Stimulated activated CD8-positive, alpha-beta memory T cell treated with anti-CD3 and anti-CD28 coated beads, Interleukin-2, amount 100 ng/mL, for 48 hours (primary cell): ENCODE data around the gene POLR3A.

Experiments
- DNase-seq, 2 donors: peaks; one replicate each; pipeline ENCODE4 v3.0.0-alpha.2; 2020; ENCODE audit warnings: low read depth in 2 of 2

The POLR3A gene

DNA sequence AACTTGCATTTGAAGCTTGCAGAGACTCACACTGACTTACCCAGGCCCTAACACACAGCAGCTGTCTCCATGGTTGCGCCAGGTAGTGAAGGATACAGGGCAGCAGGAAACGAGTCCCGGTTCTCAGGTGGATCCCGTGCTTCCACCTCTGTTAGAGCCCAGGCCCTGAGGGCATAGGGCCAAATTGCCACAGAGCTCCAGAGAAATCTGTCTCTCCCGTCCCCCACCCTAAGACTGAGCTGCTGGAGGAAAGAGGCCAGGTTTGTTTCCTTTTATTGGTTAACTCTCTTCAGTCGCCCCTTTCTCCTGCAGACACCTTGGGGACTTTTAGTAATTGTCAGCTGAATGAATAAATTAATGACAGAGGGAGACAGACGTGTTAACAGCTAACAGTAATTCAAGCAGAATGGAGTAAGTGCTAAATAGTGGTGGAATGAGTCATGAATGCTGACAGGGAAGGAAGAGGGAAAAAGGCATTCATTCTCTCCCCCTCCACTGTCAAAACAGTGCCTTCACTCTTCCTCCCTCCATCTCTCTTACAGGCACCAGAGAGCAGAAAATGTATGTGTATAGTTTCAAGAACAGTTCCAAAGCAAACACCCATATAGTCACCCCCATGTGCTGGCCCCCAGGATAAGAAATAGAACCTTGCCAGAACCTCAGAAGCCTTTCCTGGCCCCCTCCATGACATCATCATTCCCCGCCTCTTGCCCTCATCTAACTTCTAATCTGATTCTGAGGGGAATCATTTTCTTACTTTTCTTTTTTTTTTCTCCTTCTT, 86.0 kb downstream of the POLR3A start:
- no peak for DNase-seq

DNA sequence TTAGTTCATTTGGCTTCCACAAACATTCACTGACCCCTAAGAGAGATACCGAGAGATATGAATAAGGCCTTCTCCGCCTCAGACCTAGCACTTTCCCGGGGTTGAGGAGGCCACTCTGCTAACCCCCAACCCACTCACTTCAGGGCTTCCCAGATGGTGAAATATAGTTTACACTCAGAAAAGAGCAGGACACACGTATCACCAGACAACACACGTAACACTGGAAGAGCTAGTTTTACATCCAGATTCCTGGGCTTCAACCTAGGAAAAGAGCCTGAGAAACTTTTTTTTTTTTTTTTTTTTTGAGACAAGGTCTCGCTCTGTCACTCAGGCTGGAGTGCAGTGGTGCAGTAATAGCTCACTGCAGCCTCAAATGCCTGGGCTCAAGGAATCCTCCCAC, 87.5 kb downstream of the POLR3A start:
- DNase-seq = no peak

DNA sequence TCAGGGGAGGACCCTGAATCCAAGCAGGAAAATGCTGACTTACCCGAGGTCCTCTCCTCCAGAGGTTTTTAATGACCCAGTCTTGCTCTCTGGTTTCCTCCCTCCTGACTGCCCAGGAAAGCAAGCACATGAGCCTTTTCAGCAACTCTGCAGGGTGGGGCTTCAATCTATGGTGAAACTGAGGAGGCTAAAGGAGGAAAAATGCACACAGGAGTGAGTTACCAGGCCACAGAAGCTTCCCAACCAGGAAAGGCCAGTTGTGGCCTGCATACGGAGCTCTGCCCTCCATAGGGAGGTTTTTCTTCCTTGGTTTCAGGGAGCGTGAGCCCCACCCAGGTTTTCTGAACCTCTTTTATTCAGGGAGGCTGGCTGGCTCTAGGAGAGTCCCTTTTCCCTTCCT, 88.7 kb downstream of the POLR3A start:
- DNase-seq = no peak

DNA sequence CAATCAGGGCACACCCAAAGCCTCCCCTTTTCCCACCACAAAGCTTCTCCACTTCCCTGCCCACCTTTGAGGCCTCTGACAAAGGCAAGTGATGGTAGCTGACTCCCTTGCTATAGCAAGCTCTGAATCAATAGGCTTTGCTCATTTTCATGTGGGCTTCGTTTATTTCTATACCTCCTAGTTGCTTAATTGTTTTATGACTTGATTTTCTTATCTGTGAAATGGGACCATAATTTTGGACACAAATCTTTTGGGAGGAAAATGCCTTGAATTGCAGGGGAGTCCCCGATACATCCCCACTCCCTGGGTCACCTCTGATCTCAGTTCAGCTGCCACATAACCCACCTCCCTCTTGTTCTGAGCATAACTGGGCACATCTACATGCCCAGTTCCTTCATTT, 89.1 kb downstream of the POLR3A start:
- no peak for DNase-seq

DNA sequence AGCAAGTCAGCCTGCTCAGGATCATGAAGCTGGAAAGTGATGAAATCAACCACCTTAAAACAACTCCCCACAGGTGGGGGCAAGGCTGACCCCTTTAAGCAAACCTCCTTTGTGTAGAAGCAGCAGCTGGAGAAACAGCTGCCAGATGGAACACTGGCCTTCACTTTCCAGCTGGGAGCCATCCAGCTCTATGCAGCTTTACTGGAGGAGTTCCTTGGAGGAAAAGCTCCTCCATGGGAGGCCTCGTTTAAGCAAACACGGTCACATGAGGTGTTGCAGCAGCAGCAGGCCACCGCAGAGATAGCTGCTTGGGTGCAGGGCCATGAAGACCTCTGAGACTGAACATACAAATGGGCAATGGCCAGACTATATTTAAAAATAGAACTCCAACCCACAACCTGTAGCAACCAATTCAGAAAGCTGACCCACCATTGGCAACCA, 89.7 kb downstream of the POLR3A start:
- DNase-seq = no peak

DNA sequence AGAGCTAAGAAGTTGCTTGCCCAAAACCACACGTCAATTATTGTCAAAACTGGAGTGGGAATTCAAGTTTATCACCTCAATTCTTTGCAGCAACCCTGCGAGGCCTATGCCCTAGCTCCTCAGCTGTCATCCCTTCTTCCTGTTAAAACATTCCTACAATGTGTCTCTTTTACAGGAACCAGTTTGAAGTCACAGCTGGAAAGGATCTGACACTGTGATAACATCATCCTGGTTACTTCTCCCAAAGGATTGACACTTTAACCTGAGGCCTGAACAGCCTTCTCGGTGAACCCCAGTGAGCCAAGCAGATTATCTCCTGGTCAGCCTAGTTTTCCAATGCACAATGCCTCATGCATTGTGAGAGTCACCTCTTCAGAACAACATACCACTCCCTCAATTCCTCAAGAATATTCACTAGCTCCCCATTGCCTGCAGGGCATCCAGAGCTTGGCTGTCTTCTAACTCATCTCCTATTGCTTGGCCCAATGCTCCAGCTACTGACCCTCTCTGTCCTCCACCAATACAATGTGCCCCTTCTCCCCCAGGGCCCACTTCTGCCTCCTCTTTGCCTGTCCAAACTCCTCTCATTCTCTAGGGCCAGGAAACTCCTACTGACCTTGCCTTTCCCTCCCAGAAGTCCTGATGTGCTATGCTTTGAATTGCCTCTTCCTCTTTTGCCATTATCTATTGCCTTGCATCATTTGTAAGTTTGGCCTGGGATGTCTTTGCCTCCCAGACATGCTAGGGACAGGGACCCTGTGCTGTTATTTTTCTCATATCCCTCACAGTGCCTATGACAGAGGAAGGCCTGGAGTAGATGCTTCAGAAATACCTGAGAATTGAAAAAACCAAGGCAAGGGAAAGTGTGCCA, 92.4 kb downstream of the POLR3A start:
- no peak for DNase-seq

DNA sequence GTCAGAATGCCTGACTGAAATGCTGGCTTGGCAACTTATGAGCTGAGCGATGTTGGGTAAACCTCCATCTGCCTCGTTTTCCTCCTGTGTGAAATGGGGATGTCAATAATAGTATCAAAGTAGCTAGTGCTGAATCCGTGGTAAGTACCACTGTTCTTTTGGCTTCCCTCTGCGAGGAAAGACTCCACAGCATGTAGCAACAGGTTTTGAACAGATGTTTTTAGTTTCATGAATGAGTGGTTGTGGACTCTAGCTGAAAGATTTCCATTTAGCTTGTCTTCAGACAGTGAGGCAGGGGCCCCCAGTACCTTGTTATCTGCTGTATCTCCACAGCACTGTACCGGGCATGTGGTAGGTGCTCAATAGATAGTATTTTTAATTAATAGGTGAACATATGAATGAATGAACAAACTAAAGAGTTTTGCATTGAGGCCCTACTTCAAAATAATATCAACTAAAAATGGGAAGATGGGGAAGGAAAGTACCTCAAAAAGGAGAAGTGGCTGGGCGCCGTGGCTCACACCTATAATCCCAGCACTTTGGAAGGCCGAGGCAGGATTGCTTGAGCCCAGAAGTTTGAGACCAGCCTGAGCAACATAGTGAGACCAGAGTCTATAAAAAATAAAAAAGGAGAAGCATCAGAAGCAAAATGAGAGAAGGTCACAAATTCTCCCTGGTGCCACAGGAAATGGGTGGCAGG, 97.1 kb downstream of the POLR3A start:
- DNase-seq = no peak

DNA sequence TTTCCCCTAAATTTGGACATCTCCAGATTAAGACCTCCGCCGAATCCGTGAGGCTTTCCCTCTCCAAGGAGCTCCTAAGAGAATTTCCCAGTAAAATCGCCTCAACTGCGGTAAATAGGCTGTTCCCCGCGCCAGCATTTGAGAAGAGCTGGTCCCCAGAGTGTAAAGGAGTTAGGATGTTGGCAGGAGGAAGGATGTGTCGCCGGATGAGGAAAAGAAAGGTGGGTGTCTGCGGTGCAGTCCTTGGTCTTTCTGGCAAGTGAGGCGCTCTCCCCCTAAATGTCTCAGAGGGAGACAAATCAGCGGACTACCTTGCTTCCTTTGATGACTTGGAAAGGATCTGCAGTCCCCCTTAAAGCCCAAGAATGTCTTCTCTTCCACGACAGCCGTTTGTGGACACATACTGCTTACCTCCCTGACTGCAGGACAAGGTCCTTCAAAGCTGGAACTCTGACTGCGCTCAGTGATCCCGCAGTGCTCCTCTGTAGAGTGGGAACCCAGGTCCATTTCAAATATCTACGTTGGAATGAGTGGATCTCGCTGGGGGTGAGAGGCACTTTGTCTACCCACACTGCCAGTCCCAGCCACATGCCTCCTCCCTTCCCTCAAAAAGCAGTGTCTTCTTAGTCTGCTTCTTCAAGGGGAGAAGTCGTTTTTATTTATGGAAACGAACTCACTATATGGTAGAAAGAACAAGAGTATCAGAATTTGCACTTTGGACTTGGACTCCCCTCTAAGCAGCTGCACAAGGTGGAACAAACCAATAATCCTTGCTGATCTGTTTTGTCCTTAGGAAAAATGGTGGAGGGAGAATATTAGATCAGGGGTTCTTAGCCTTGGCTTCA, 101.7 kb downstream of the POLR3A start:
- no peak for DNase-seq

DNA sequence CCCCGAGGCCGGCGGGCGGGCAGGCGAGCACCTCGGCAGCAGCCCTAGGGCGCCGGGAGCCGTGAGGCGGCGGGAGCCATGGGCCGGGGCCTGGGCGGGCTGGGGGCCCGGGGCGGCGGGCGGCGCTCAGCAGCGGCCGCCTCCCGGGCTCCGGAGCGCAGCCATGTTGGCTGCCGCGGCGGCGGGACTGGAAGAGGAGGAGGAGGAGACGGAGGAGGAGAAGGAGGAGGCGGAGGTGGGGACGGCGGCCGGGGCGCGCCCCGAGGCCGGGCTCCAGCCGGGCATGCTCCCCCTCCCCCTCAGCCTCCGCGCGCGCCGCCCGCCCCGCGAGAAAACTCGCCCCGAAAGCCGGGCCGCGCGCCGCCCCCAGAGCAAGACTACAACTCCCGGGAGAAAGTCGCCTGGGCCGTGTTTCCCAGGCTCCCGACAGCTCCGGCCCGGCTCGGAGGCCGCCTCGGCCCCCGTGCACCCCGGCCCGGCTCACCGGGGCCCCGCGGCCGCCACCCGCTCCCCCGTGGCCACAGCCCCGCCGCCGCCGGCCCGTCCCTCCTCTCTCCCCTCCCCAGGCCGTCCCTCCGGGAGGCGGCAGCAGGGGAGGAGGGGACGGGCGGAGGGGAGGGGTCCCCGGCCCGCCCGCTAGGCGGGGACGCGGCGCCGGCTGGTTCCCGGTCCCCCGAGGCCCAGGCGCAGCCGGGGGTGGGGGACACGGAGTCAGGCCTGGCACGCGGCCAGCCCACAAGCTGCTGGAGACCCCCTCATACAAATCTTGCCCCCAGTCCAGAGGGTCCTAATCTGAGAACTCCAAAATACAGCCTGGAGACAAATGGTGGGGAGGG, 102.5 kb downstream of the POLR3A start, which contains the start of gene DLG5:
DLG5 (minus strand) TSS at position 190 of the 836 bp plus-strand sequence. CDS start 235 bp downstream, outside the sequence.
- peak in 1 of 2 donors; percentile 14 for DNase-seq

DNA sequence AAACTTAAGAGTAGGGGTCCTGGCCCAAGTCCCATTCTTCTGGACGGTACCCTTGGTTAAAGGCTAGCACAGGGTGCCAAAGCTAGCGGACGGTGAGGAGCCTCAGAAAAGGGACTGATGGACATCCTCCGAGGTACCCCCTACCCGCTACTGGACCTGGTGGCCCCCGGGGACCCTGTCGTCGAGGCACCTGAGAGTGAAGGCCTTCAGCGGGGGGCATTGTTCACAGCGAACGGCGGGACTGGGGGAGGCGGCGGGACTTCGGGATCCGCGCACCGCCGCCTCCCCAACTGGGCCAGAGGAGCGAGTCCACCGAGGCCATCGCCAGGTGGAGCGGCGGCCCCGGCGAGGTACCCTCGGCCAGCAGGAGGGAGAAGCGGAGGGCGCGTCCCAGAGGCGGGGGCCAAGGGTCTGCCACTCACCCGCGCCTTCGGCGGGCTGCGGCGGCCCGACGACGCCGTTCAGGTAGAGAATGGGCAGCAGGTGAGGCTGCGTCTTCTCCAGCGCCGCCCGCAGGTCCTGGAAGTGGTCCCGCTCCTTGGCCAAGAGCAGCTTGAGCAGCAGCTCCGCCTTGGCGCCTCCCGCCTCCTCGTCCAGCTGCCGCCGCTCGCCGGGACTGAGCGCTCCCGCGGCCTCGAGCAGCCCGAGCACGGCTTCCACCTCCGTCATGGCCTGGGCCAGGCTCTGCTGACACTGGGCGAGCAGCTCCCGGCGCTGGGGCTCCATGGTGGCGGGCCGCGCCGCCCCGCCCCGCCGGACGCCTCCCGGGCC, 103.3 kb downstream of the POLR3A start:
- peak in 1 of 2 donors; percentile 13 for DNase-seq

DNA sequence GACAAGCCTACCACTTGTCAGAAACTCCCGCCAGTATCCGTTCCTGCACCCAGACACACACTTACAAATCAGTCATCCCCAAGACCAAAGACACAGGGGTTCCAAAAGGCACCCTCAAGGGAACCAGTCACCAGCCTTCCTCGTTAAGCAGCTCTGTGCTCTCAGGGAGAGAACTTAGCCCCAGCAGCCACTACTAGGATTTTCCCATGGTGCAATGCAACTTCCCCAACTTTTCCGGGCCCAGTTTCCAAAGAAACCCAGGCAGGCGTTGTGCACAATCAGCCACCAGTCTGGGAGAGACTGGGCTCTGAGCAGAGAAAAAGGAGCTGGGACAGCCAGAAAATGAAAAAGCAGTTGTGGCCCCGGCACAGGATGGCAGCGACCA, 103.9 kb downstream of the POLR3A start:
- DNase-seq = no peak

DNA sequence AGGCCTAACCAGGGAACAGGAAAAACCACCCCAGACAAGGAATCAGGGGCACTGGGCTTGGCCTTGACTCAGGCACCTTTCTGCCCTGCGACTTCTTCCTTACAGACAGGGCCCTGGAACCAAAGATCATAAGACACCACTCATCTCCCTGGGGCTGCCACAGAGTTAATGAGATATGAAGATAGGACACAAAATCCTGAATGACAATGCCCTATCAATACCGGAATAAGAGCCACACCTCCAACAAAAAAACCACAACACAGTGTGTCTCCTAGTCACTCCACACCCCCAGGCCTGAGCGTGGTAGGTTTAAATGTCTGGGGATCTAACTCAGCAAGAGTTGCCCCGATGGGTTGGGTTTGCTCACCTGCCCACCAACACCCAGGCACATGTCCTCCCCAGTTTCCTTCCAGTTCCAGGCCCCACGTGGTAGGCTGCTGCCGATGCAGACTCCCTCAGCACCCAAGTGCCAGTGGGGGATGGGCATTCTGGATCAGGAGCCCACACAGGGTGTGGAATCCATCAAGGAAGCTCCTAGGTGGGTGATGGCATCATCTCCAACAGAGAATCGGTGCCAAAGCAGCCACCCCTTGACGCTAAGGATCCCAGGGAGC, 106.6 kb downstream of the POLR3A start:
- no peak for DNase-seq

DNA sequence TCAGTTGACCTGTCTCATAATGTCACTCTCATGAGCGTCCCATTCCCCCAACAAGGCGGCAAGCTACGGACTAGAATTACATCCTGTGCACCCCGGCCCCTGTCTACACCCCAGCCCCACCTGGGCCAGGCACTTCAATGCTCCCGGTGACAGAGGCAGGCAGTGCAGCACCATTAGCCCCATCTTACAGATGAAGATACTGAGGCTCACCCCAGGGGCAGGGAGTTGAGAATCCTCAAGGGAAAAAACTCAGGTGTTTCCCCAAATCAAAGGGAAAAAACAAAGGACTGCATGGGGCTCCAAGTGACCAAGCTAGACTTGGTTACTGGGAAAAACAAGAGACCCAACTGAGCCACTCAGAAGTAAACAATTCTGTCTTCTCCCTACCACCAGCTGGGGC, 107.3 kb downstream of the POLR3A start:
- DNase-seq = no peak

DNA sequence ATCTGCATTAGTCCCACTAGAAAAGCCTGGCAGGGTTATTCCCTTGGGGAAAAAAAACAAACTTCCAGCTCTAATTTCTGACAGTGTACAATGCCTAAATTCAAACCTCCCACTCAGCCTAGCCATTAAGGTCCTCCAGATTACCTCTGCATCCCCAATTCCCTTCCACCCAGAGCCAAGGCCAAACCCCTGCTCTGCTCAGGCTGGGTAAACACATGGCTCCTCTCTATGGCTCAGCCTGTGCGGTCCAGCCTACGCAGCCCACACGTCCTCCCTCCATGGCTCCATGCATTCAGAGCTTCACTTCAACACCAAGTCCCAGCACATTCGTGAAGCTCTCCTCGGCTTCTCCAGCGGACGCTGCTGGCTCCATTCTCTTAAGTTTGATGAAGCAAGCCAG, 107.9 kb downstream of the POLR3A start:
- no peak for DNase-seq

DNA sequence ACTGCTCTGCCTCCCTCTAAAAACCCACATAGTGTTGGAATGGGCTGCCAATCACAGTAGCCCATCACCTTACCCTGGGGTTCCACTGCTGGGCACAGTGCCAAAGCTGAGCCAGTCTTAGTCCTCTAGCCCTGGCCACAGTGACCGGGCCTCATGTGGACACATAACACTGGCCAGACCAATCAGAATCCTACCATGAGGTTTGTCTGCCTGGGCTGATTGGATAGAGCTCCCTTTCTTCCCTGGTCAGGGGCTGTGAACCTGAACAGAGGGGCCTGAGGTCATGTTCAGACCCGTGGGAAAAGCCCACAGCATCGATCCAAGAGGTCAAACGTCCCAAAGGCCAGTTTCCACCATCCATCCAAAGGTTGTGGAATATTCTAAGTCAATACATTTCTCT, 108.8 kb downstream of the POLR3A start:
- no peak for DNase-seq

DNA sequence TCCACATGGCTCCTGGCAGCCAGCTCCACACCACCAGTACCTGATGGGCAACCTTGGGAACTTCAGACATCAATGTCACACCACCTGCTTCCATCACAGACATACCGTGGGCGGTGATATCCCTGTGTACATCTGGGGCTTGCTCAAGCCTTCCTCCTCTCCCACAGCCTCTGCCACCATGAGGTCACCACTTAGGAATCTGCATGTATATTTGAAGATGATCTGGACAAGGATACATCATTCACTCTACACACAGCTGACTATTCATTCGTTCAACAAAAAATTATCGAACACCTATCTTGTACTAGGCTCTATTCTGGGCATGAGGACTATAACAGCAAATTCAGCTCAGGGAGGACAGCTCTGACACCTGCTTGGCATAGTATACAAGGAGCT, 109.6 kb downstream of the POLR3A start:
- DNase-seq = no peak
